Measurements from ENCODE around the gene MKI67. TPM values are rescaled to one million over a fixed set of nuclear protein-coding genes. Genes with fewer than 3 reads are reported as not detected.
"Not testable (repeated sequence)": the region's sequence is repeated elsewhere in the genome, so short reads cannot be mapped to it uniquely, and the experiment has no call there.

MKI67 gene
- total and polyA plus RNA-seq, 2 donors from 2014 or later = 0.04 to 2.4 TPM

DNA sequence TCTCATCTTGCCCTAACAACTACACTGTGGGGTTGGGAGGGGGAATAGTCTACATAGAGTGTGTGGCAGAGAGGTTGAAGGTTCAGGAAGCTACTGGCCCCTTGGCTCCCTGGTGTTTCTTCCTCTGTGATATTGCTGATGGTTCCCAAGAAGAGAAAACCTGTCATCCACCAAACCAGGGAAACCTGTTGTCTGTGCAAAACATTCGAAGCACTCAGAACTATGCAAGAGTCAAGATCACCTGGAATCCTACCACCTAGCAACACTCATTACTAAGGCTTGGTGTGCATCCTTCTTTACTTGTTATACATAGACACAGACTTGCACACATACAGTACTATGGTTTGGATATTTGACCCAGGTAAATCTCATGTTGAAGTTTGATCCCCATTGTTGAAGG is 46.5 kb upstream of the MKI67 start:
- TF ChIP-seq CTCF (IDR thresholded peaks at IDR 0.05; ENCODE audit: borderline replicate concordance, extremely low read depth, insufficient read depth) = no peak
- Histone ChIP-seq H3K9ac (ENCODE audit: low read length in 3 of 3) (no peak overlapping the region), H3K4me3 (ENCODE audit: low read length in 3 of 3) (no peak overlapping the region), H3K9me3 (ENCODE audit: control insufficient read depth in 2 of 3, insufficient read depth in 1 of 3, low read length in 3 of 3) (peaks cover 0 to 22% (median 0%) of the 10 kb centered on the region in 3 donors), H3K36me3 (ENCODE audit: control insufficient read depth in 2 of 3, insufficient read depth in 3 of 3, low read length in 3 of 3) (no peaks in the 10 kb centered on the region), H3K27ac (ENCODE audit: low read depth in 2 of 2, low read length in 2 of 2) (no peak overlapping the region), H3K4me1 (ENCODE audit: control insufficient read depth in 2 of 3, insufficient read depth in 2 of 3, low read depth in 1 of 3, low read length in 3 of 3) (no peaks in the 10 kb centered on the region), H3K27me3 (ENCODE audit: control insufficient read depth, insufficient read depth, low read length) (no peaks in the 10 kb centered on the region)
- intact Hi-C loops (cut with DNase I) = no loop called here
- FAIRE-seq (no peak), DNase-seq (no peak)

DNA sequence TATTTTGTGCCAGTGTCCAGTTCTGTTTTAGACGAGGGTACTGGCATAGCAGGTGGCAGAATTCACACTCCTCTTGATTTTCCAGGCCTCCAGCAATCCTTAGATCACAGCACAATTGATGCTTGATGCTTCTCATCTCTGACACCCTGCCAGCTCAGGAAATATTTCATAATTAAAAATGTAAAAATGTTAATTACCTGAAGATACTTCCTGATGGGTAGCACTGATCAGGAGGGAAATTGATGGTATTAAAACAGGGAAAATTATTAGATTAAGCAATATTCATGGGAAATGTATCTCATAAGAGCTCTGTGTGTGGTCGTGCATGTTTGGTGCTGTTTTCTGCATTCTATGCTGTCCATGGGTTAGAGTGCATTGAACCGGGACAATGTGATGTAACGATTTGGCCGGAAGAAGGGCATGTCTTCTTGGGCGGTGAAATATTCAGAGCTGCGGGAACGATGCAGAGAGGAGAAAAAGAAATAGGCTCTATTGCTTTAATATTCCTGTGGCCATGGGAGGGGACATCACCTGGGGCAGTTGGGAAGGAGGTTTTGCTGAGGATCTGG is 43.7 kb upstream of the MKI67 start:
- Histone ChIP-seq H3K27ac (ENCODE audit: low read depth in 2 of 2, low read length in 2 of 2) (no peak overlapping the region), H3K36me3 (ENCODE audit: control insufficient read depth in 2 of 3, insufficient read depth in 3 of 3, low read length in 3 of 3) (no peaks in the 10 kb centered on the region), H3K4me1 (ENCODE audit: control insufficient read depth in 2 of 3, insufficient read depth in 2 of 3, low read depth in 1 of 3, low read length in 3 of 3) (no peaks in the 10 kb centered on the region), H3K4me3 (ENCODE audit: low read length in 3 of 3) (no peak overlapping the region), H3K27me3 (ENCODE audit: control insufficient read depth, insufficient read depth, low read length) (no peaks in the 10 kb centered on the region), H3K9ac (ENCODE audit: low read length in 3 of 3) (no peak overlapping the region), H3K9me3 (ENCODE audit: control insufficient read depth in 2 of 3, insufficient read depth in 1 of 3, low read length in 3 of 3) (peaks cover 0 to 18% (median 0%) of the 10 kb centered on the region in 3 donors)
- DNase-seq (no peak), FAIRE-seq (no peak)
- TF ChIP-seq CTCF (IDR thresholded peaks at IDR 0.05; ENCODE audit: borderline replicate concordance, extremely low read depth, insufficient read depth) = no peak
- intact Hi-C loops (cut with DNase I) = no loop called here

DNA sequence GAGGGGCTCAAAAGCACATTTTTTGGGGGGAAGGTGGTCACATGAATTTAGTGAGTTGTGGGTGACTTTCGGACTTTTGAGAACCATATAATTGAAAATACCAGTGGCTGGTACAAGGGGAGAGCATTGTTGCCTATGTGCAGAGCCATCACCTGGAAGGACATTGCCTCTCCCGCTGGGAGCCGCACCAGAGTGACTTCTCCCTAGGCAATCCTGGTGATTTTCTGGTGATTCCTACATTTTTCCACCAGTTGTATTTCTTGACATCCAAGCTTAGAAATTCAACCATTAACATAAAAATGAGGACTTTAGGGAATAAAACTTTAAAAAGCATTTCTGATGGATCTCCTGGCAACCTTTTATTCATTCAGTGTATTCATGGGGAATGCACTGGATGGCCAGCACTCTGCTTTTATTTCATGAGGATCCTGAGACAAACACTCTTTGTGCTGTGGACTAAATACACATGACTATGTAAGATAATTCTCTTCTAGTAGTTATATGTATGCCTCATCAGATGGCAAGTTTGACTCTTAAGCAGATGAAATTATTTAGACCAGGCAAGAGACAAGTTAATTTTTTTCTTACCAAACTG is 41.8 kb upstream of the MKI67 start:
- no peak overlapping the region for H3K4me3 ChIP-seq (ENCODE audit: low read length in 3 of 3)
- no peaks in the 10 kb centered on the region for H3K27me3 ChIP-seq (ENCODE audit: control insufficient read depth, insufficient read depth, low read length)
- no peaks in the 10 kb centered on the region for H3K4me1 ChIP-seq (ENCODE audit: control insufficient read depth in 2 of 3, insufficient read depth in 2 of 3, low read depth in 1 of 3, low read length in 3 of 3)
- no peaks in the 10 kb centered on the region for H3K36me3 ChIP-seq (ENCODE audit: control insufficient read depth in 2 of 3, insufficient read depth in 3 of 3, low read length in 3 of 3)
- no peak for DNase-seq
- no peak overlapping the region for H3K27ac ChIP-seq (ENCODE audit: low read depth in 2 of 2, low read length in 2 of 2)
- intact Hi-C loops (cut with DNase I) = no loop called here
- no peak overlapping the region for H3K9ac ChIP-seq (ENCODE audit: low read length in 3 of 3)
- H3K9me3 ChIP-seq (ENCODE audit: control insufficient read depth in 2 of 3, insufficient read depth in 1 of 3, low read length in 3 of 3) = peaks cover 0 to 3% (median 0%) of the 10 kb centered on the region in 3 donors
- no peak for FAIRE-seq
- no peak for TF ChIP-seq CTCF (IDR thresholded peaks at IDR 0.05; ENCODE audit: borderline replicate concordance, extremely low read depth, insufficient read depth)

- intact Hi-C loops (cut with DNase I); H3K9ac ChIP-seq (ENCODE audit: low read length in 3 of 3); DNase-seq: not testable (repeated sequence)
Measured at GRCh38 chr10:128167123-128167522, 40.9 kb upstream of the MKI67 start.

More at GRCh38 chr10:128167123-128167522, 40.9 kb upstream of the MKI67 start:
- H3K9me3 ChIP-seq (ENCODE audit: control insufficient read depth in 2 of 3, insufficient read depth in 1 of 3, low read length in 3 of 3); H3K4me1 ChIP-seq (ENCODE audit: control insufficient read depth in 2 of 3, insufficient read depth in 2 of 3, low read depth in 1 of 3, low read length in 3 of 3); FAIRE-seq; H3K27me3 ChIP-seq (ENCODE audit: control insufficient read depth, insufficient read depth, low read length); H3K36me3 ChIP-seq (ENCODE audit: control insufficient read depth in 2 of 3, insufficient read depth in 3 of 3, low read length in 3 of 3); H3K27ac ChIP-seq (ENCODE audit: low read depth in 2 of 2, low read length in 2 of 2); H3K4me3 ChIP-seq (ENCODE audit: low read length in 3 of 3): not testable (repeated sequence)
